Astrocyte (in vitro differentiated cells and primary cell): Measurements from ENCODE around the gene CALCOCO2. TPM values are rescaled to one million over a fixed set of nuclear protein-coding genes. Genes with fewer than 3 reads are reported as not detected.

Experiments used
- DNase-seq: peaks from one replicate; pipeline ENCODE4 v3.0.0-alpha.2; 2010; ENCODE audit warnings: low read depth
- FAIRE-seq: peaks from 2 replicates; lab custom pipeline; 2011; peaks lifted over from hg19 to GRCh38; lab: Jason Lieb, UNC
- H2AFZ ChIP-seq: 2 replicates; pipeline ENCODE4 v1.6.0; 2012; ENCODE audit warnings: low read depth, low read length, inconsistent platforms
- H3K27ac ChIP-seq: 2 replicates; pipeline ENCODE4 v1.5.1; 2011; ENCODE audit warnings: low read depth, low read length, inconsistent platforms
- H3K27me3 ChIP-seq: 2 replicates; pipeline ENCODE4 v1.6.0; 2011; ENCODE audit warnings: low read length, inconsistent platforms; ENCODE audit not compliant: insufficient read depth
- H3K36me3 ChIP-seq: 2 replicates; pipeline ENCODE4 v1.5.1; 2011; ENCODE audit warnings: low read length, inconsistent platforms; ENCODE audit not compliant: insufficient read depth
- H3K4me1 ChIP-seq: 2 replicates; pipeline ENCODE4 v1.5.1; 2011; ENCODE audit warnings: low read length, inconsistent platforms; ENCODE audit not compliant: insufficient read depth
- H3K4me2 ChIP-seq: 2 replicates; pipeline ENCODE4 v1.6.0; 2012; ENCODE audit warnings: low read length, inconsistent platforms
- H3K4me3 ChIP-seq: 2 replicates; pipeline ENCODE4 v1.5.1; 2011; ENCODE audit warnings: low read depth, mild to moderate bottlenecking, low read length, inconsistent platforms; ENCODE audit not compliant: insufficient read depth
- H3K79me2 ChIP-seq: 2 replicates; pipeline ENCODE4 v1.6.0; 2012; ENCODE audit warnings: mild to moderate bottlenecking, low read length, inconsistent platforms; ENCODE audit not compliant: insufficient read depth
- H3K9ac ChIP-seq: 2 replicates; pipeline ENCODE4 v1.6.0; 2012; ENCODE audit warnings: mild to moderate bottlenecking, low read length, inconsistent platforms
- H3K9me3 ChIP-seq: 2 replicates; pipeline ENCODE4 v1.5.1; 2012; ENCODE audit warnings: low read depth, mild to moderate bottlenecking, low read length, inconsistent platforms; ENCODE audit not compliant: insufficient read depth
- H4K20me1 ChIP-seq: 2 replicates; pipeline ENCODE4 v1.6.0; 2012; ENCODE audit warnings: low read length, inconsistent platforms; ENCODE audit not compliant: insufficient read depth
- H3K27ac Mint-ChIP-seq: one replicate; pipeline ENCODE4 v1.8.0; 2021; ENCODE audit warnings: mild to moderate bottlenecking, mixed read lengths; ENCODE audit not compliant: unreplicated experiment
- H3K27me3 Mint-ChIP-seq: one replicate; pipeline ENCODE4 v1.8.0; 2021; ENCODE audit warnings: low read depth, mixed read lengths; ENCODE audit not compliant: unreplicated experiment
- H3K36me3 Mint-ChIP-seq: one replicate; pipeline ENCODE4 v1.8.0; 2021; ENCODE audit warnings: low read depth, mixed read lengths; ENCODE audit not compliant: unreplicated experiment
- H3K4me1 Mint-ChIP-seq: one replicate; pipeline ENCODE4 v1.8.0; 2021; ENCODE audit warnings: low read depth, mixed read lengths; ENCODE audit not compliant: unreplicated experiment
- H3K4me3 Mint-ChIP-seq: one replicate; pipeline ENCODE4 v1.8.0; 2021; ENCODE audit warnings: mild to moderate bottlenecking, moderate library complexity, mixed read lengths; ENCODE audit not compliant: unreplicated experiment
- H3K9me3 Mint-ChIP-seq: one replicate; pipeline ENCODE4 v1.8.0; 2021; ENCODE audit warnings: mild to moderate bottlenecking, mixed read lengths; ENCODE audit not compliant: unreplicated experiment
- CTCF ChIP-seq: IDR thresholded peaks from 2 replicates; pipeline ENCODE4 v1.5.1; 2011; ENCODE audit warnings: low read depth, mild to moderate bottlenecking, inconsistent platforms, low read length, moderate library complexity; ENCODE audit not compliant: insufficient read depth
- EZH2 ChIP-seq: IDR thresholded peaks from 2 replicates; pipeline ENCODE4 v1.6.1; 2012; ENCODE audit warnings: mild to moderate bottlenecking, low read length, inconsistent platforms; ENCODE audit not compliant: insufficient read depth
- total RNA-seq: library from RNA; stranded (reverse); gene quantifications from 2 replicates; pipeline ENCODE4 v1.2.1, GENCODE V29; 2021

CALCOCO2 gene
- total RNA-seq, 1 donor from 2014 or later = 73.8 TPM

DNA sequence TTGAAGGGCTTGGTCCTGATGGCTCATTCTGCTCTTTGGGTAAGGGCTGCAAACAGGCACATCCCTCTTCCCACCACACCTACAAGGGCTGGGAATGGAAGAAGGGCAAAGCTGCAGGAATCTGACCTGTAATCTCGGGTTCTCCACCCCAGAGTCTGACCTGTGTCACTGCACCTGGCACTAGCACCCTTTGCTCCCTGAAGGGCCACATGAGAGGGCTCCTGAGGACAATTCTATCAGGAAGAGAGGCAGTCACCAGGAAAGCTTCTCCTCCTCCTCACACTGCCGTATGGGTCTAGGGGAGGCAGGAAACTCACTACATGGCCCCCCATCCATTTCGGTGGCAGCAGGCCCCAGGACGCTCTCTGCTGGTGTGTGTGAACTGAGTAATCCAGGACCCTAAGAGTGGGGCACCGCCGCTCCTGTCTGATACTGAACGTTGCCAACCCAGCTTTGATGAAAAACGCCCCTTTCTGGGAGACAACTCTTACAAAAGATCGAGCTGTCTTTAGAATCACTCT lies 40.2 kb upstream of the CALCOCO2 start:
- Mint-ChIP-seq H3K4me3 (no peak overlapping the region), H3K27ac (no peak overlapping the region)
- FAIRE-seq = no peak

DNA sequence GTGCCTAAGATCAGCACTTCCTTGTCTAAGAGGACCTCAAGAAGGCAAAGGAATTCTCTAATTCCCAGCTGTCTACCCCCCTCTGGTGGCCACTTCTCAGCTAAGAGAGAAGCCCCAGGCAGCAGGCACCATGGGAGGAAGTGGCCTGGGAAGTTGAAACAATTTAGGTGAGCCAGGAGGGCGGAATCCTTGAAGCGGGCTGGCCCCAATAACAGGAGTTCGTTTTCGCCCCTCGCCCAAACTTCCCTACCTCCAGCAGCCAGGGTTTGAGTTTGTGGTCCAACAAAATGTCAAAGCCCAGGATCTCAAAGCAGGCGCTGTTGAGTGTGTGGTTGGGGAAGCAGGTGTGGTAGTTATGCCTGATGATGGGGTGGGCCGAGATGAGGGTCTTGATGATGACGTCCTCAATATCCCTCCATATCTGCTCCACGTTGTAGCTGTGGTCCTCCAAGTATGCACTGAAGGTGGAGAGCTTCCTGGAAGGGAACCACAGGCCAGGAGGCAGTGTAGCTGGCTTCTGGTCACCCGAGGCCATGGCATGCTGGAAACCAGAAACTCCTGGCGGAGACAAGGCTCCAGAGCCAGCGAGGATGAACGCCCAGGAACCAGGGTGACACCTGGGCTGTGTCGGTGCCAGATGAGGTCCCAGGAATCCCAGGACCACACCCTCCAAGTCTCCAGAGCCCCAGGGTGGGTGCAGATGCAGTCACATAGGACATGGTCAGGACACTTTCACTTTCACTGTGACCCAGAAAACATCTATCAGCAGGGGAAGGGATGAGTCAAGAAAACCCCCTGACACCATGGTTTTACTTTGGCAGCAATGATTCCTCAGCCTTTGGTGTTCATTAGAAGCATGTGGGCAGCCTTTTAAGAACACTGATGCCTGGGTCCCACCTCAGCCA lies 39.5 kb upstream of the CALCOCO2 start:
- no peaks in the 10 kb centered on the region for H3K9me3 ChIP-seq
- no peak overlapping the region for H2AFZ ChIP-seq
- H3K4me1 Mint-ChIP-seq = peaks cover 9% of the 10 kb centered on the region
- FAIRE-seq = no peak
- no peaks in the 10 kb centered on the region for H3K79me2 ChIP-seq
- no peak overlapping the region for H3K9ac ChIP-seq
- no peaks in the 10 kb centered on the region for H3K9me3 Mint-ChIP-seq
- H4K20me1 ChIP-seq = no peaks in the 10 kb centered on the region
- H3K4me2 ChIP-seq = no peak overlapping the region
- H3K36me3 Mint-ChIP-seq = no peaks in the 10 kb centered on the region
- H3K27me3 Mint-ChIP-seq = peaks cover 65% of the 10 kb centered on the region
- peak; percentile 46 for DNase-seq
- peaks cover 41% of the 10 kb centered on the region for H3K27me3 ChIP-seq
- no peak for TF ChIP-seq EZH2
- TF ChIP-seq CTCF = peak; percentile 82
- no peak overlapping the region for H3K4me3 Mint-ChIP-seq
- H3K36me3 ChIP-seq = no peaks in the 10 kb centered on the region
- no peak overlapping the region for H3K4me3 ChIP-seq
- no peaks in the 10 kb centered on the region for H3K4me1 ChIP-seq
- no peak overlapping the region for H3K27ac Mint-ChIP-seq
- H3K27ac ChIP-seq = no peak overlapping the region

More for the DNA sequence above, 40.2 kb upstream of the CALCOCO2 start:
- Histone ChIP-seq H3K4me2 (no peak overlapping the region), H3K4me1 (no peaks in the 10 kb centered on the region), H3K9me3 (no peaks in the 10 kb centered on the region), H3K36me3 (no peaks in the 10 kb centered on the region), H3K9ac (no peak overlapping the region), H3K27me3 (peaks cover 45% of the 10 kb centered on the region), H2AFZ (no peak overlapping the region), H3K4me3 (no peak overlapping the region), H3K27ac (no peak overlapping the region), H4K20me1 (no peaks in the 10 kb centered on the region), H3K79me2 (no peaks in the 10 kb centered on the region)
- H3K27me3 Mint-ChIP-seq = peaks cover 72% of the 10 kb centered on the region
- H3K36me3 Mint-ChIP-seq = no peaks in the 10 kb centered on the region
- no peaks in the 10 kb centered on the region for H3K9me3 Mint-ChIP-seq
- no peak for DNase-seq
- TF ChIP-seq CTCF (no peak), EZH2 (no peak)
- H3K4me1 Mint-ChIP-seq = peaks cover 5% of the 10 kb centered on the region
